Adrenal gland (tissue), 5 donors: ENCODE data around the gene SSR2.

Experiments used
- POLR2A ChIP-seq, 2 donors: fragments of 450-650 bp; IDR thresholded peaks; one replicate each; pipeline ENCODE4 v1.6.1; 2017; ENCODE audit warnings: antibody characterized with exemption in 2 of 2, mild to moderate bottlenecking in 2 of 2, moderate library complexity in 1 of 2
- TF ChIP-seq, protein P1 (sequence below), 6 experiments: fragments of 450-650 bp in 4 of 6; fragments of 200-600 bp in 2 of 6; sonication (generic) in 1 of 6; IDR thresholded peaks; 1 replicate in 5 of 6; 2 replicates in 1 of 6; pipeline versions ENCODE4 v1.5.1 to v1.8.0; 2016 to 2021; ENCODE audit warnings: antibody characterized with exemption in 6 of 6, mild to moderate bottlenecking in 2 of 6, moderate library complexity in 1 of 6
- donor health status: DM: no; HTN: no; CAD: no.

DNA sequence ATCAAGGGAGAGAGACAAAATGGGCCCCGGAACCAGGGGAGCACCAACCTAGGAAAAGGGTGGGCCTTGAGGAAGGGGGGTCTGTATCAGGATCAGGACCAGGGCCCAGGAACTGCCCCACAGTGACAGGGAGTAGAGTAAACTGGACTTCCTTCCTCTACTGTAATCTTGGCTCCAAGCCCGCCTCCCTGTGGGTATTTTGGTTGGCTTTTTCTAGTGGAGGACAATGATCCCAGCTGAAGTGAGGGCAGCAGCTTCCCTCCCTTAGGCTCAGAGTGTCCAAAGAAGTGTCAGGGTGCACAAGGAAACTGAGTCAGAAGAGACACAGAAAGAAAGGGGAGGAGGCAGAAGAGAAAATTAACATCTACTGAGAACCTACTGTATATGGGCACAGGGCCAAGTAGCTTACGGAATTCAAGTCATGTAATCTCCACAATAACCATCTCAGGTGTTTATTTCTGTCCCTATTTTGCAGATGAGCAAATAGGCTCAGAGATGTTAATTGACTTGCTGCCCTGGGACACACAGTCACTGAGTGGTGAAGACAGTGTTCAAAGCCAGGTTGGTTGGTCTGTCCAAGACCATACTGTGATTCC lies 28.0 kb upstream of the SSR2 start:
- TF ChIP-seq, protein P1, sequence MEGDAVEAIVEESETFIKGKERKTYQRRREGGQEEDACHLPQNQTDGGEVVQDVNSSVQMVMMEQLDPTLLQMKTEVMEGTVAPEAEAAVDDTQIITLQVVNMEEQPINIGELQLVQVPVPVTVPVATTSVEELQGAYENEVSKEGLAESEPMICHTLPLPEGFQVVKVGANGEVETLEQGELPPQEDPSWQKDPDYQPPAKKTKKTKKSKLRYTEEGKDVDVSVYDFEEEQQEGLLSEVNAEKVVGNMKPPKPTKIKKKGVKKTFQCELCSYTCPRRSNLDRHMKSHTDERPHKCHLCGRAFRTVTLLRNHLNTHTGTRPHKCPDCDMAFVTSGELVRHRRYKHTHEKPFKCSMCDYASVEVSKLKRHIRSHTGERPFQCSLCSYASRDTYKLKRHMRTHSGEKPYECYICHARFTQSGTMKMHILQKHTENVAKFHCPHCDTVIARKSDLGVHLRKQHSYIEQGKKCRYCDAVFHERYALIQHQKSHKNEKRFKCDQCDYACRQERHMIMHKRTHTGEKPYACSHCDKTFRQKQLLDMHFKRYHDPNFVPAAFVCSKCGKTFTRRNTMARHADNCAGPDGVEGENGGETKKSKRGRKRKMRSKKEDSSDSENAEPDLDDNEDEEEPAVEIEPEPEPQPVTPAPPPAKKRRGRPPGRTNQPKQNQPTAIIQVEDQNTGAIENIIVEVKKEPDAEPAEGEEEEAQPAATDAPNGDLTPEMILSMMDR (IDR thresholded peaks at IDR 0.05) = no peak
- no peak for TF ChIP-seq POLR2A (IDR thresholded peaks at IDR 0.05)
